Esophagus muscularis mucosa (tissue), 4 donors: ENCODE data around the gene SLC4A1. TPM values are rescaled to one million over a fixed set of nuclear protein-coding genes. Genes with fewer than 3 reads are reported as not detected.
A peak's percentile ranks its signal among the peaks of the same experiment; 100 is the strongest.

Experiments
- DNase-seq: peaks from one replicate; pipeline ENCODE4 v3.0.0-alpha.2; 2017; ENCODE audit errors: extremely low spot score
- H3K27ac ChIP-seq, 4 donors: fragments of 200-600 bp; sonication (generic); replicated peaks in 1 of 4; 1 replicate in 3 of 4; 2 replicates in 1 of 4; pipeline ENCODE4 v1.5.1; 2016 to 2019; ENCODE audit warnings: mild to moderate bottlenecking in 1 of 4
- H3K27me3 ChIP-seq, 4 donors: fragments of 200-600 bp; sonication (generic); one replicate each; pipeline versions ENCODE4 v1.5.1 to v1.6.0; 2016 to 2019
- H3K36me3 ChIP-seq, 4 donors: fragments of 200-600 bp; sonication (generic); one replicate each; pipeline ENCODE4 v1.5.1; 2016 to 2019
- H3K4me1 ChIP-seq, 4 donors: fragments of 200-600 bp; sonication (generic); one replicate each; pipeline ENCODE4 v1.5.1; 2016 to 2019
- H3K4me3 ChIP-seq, 4 donors: fragments of 200-600 bp; sonication (generic); 1 replicate in 2 of 4; 2 replicates in 2 of 4; pipeline ENCODE4 v1.5.1; 2016 to 2019; ENCODE audit warnings: mild to moderate bottlenecking in 4 of 4, moderate library complexity in 1 of 4
- H3K9me3 ChIP-seq, 4 donors: fragments of 200-600 bp; sonication (generic); 1 replicate in 3 of 4; 2 replicates in 1 of 4; pipeline ENCODE4 v1.5.1; 2016 to 2019
- CTCF ChIP-seq, 3 experiments: fragments of 200-600 bp in 2 of 3; fragments of 450-650 bp in 1 of 3; sonication (generic) in 2 of 3; IDR thresholded peaks; one replicate each; pipeline ENCODE4 v1.5.1; 2017 to 2019; ENCODE audit warnings: antibody characterized with exemption in 3 of 3, mild to moderate bottlenecking in 2 of 3, moderate library complexity in 1 of 3
- EP300 ChIP-seq: sonication (generic); formaldehyde crosslinking; IDR thresholded peaks from one replicate; pipeline ENCODE4 v1.6.1; 2017; ENCODE audit warnings: antibody characterized with exemption
- POLR2A ChIP-seq: fragments of 450-650 bp; IDR thresholded peaks from one replicate; pipeline ENCODE4 v1.6.1; 2017; ENCODE audit warnings: antibody characterized with exemption, moderate library complexity, mild to moderate bottlenecking, low read depth
- POLR2AphosphoS5 ChIP-seq, 2 donors: sonication (generic); formaldehyde crosslinking; IDR thresholded peaks; one replicate each; pipeline ENCODE4 v1.6.1; 2017; ENCODE audit warnings: antibody characterized with exemption in 2 of 2
- WGBS: methylation state at CpG from one replicate; pipeline ENCODE4 v1.1.5; 2018; 5-methylcytosine and 5-hydroxymethylcytosine counted together
- intact Hi-C: fragments of 100-400 bp; cut with DNase I; formaldehyde crosslinking; loops from one replicate; pipeline ENCODE4 v1.15.1; 2023
- total RNA-seq, 4 donors: library from RNA; depleted of rRNA; stranded (reverse); fragments of >200 nt; gene quantifications; one replicate each; pipeline versions ENCODE4 v1.1.0 to v1.2.1, GENCODE V29; 2016

The SLC4A1 gene
- total RNA-seq, 4 donors from 2014 or later = 0.11 to 2.0 (median 0.19) TPM; not detected in 1

DNA sequence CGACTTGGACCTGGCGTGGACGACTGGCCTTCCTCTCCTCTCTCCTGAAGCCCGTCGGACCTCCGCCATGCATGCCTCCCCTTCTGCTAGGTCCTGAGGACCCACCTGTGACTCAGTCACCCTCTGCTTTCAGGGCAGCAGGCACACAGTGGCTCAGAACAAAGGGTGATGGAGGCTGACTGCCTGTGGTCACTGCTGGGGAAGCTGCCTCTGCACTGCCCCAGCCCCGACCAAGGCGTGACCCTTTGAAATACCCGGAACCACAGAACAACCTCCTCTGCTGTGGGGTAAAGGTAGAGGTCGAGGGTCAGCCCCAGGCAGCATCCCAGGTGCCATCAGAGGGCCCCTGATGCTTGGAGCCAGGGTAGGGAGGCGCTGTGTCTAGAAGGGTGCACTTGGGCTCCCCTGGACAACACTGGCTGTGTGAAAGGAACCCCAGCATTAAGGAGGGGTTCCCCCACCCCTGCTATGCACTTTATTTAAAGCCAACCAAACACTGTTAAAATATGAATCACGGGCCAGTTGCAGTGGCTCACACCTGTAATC is 12.5 kb upstream of the SLC4A1 start:
- 83% methylated on average over 9 of the region's 12 CpGs for WGBS
- intact Hi-C loops = no loop called here
- H3K4me1 ChIP-seq = peaks cover 11 to 17% (median 14%) of the 10 kb centered on the region in 4 donors
- no peak for TF ChIP-seq EP300
- no peak for TF ChIP-seq CTCF (IDR thresholded peaks at IDR 0.05)
- no peak for TF ChIP-seq POLR2A
- no peak for TF ChIP-seq POLR2AphosphoS5 (IDR thresholded peaks at IDR 0.05)
- H3K4me3 ChIP-seq = no peak overlapping the region
- no peaks in the 10 kb centered on the region for H3K27me3 ChIP-seq
- no peaks in the 10 kb centered on the region for H3K9me3 ChIP-seq
- H3K27ac ChIP-seq = no peak overlapping the region
- no peaks in the 10 kb centered on the region for H3K36me3 ChIP-seq
- no peak for DNase-seq

- TF ChIP-seq POLR2AphosphoS5 (IDR thresholded peaks at IDR 0.05) = peak in 1 of 2 donors; percentile 49
- TF ChIP-seq POLR2A = no peak
- TF ChIP-seq CTCF (IDR thresholded peaks at IDR 0.05) = no peak
- Histone ChIP-seq H3K9me3 (no peaks in the 10 kb centered on the region), H3K4me3 (no peak overlapping the region), H3K27me3 (no peaks in the 10 kb centered on the region), H3K4me1 (peaks cover 11 to 17% (median 14%) of the 10 kb centered on the region in 4 donors), H3K27ac (peak overlapping the region in 3 of 4 donors; percentile 49 to 53 (median 51)), H3K36me3 (no peaks in the 10 kb centered on the region)
- WGBS = 47% methylated on average over 9 of the region's 20 CpGs
- intact Hi-C loops = no loop called here
- no peak for DNase-seq
These were observed 11.9 kb upstream of the SLC4A1 start for GRCh38 chr17:44279666-44280391.

DNA sequence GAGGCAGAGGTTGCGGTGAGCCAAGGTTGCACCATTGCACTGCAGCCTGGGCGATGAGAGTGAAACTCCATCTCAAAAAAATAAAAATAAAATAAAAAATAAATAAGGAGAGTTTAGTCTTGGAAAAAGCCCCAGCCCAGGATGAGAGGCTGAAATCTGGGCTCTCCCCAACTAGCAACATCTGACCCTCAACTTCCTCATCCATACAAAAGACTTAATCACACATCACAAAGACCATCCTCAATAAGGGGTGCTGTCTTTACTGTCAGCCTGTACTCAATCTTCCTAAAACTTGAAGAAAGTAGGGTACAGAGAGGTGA is 11.4 kb upstream of the SLC4A1 start:
- H3K27me3 ChIP-seq = no peaks in the 10 kb centered on the region
- WGBS = 88% methylated on average over 2 of the region's 2 CpGs
- TF ChIP-seq EP300 = no peak
- TF ChIP-seq POLR2AphosphoS5 (IDR thresholded peaks at IDR 0.05) = no peak
- no peak for TF ChIP-seq POLR2A
- no peak for TF ChIP-seq CTCF (IDR thresholded peaks at IDR 0.05)
- no peaks in the 10 kb centered on the region for H3K9me3 ChIP-seq
- peaks cover 11 to 17% (median 14%) of the 10 kb centered on the region in 4 donors for H3K4me1 ChIP-seq
- no peak overlapping the region for H3K4me3 ChIP-seq
- intact Hi-C loops = no loop called here
- no peak for DNase-seq
- H3K27ac ChIP-seq = no peak overlapping the region
- H3K36me3 ChIP-seq = no peaks in the 10 kb centered on the region

- Histone ChIP-seq H3K4me3 (no peak overlapping the region), H3K27ac (no peak overlapping the region), H3K36me3 (no peaks in the 10 kb centered on the region), H3K27me3 (no peaks in the 10 kb centered on the region), H3K4me1 (peaks cover 14 to 17% (median 15%) of the 10 kb centered on the region in 4 donors), H3K9me3 (no peaks in the 10 kb centered on the region)
- DNase-seq = no peak
- WGBS = 76% methylated on average over 4 of the region's 4 CpGs
- intact Hi-C loops = no loop called here
- TF ChIP-seq EP300 (no peak), POLR2A (no peak), CTCF (IDR thresholded peaks at IDR 0.05) (no peak), POLR2AphosphoS5 (IDR thresholded peaks at IDR 0.05) (no peak)
These were observed 10.0 kb upstream of the SLC4A1 start for GRCh38 chr17:44277976-44278375.
